Fibroblast of skin of right biceps (primary cell): ENCODE results near the gene SHF.

Experiments
- DNase-seq: peaks from one replicate; pipeline ENCODE4 v3.0.0-alpha.2; 2013

The SHF gene

DNA sequence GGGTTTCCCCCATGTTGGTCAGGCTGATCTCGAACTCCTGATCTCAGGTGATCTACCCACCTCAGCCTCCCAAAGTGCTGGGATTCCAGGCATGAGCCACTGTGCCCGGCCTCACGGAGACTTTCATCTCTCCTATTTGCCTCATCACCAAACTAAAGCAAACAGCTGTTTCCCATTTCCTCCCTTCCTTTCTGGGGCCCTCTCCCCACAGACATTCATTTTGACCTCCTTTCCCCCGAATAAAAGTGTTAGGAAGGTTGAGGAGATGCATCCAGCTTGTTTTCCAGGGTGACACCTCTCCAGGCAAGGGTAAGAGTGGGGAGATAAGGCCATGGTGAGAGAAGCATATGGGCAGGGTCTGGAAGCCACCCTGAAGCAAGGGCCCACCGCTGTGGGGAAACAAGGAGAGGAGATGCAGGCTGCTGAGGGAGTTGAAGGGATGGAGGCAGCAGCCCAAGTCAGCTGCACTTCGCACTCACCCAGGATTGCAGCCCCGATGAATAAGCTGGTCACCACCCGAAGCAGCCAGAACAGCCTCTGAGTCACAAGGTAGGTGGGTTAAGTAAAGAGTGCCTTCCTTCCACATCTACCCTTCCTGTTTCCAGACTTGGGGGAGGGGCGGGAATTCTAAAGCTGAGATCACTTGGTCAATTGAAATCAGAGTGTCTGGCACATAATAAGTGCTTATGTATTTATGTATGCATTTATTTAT, 65.9 kb downstream of the SHF start:
- peak; percentile 91 for DNase-seq

DNA sequence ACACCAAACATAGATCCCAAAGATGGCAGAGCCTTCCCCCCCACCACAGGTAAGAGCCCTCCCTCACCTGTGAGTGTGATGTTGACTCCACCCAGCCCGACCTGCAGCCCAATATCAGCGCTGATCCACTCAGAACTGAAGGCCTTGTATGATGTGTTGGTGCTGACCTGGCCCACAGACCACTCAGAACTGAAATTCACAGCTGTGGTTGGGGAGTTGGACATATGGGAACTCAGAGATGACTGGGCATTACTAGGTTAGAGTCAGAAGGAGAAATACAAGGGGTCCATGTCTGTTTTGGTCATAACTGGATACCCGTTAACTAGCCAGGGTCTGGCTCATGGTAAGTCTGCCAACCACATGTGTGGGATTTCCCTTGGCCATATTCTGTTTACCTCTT, 66.7 kb downstream of the SHF start:
- no peak for DNase-seq

DNA sequence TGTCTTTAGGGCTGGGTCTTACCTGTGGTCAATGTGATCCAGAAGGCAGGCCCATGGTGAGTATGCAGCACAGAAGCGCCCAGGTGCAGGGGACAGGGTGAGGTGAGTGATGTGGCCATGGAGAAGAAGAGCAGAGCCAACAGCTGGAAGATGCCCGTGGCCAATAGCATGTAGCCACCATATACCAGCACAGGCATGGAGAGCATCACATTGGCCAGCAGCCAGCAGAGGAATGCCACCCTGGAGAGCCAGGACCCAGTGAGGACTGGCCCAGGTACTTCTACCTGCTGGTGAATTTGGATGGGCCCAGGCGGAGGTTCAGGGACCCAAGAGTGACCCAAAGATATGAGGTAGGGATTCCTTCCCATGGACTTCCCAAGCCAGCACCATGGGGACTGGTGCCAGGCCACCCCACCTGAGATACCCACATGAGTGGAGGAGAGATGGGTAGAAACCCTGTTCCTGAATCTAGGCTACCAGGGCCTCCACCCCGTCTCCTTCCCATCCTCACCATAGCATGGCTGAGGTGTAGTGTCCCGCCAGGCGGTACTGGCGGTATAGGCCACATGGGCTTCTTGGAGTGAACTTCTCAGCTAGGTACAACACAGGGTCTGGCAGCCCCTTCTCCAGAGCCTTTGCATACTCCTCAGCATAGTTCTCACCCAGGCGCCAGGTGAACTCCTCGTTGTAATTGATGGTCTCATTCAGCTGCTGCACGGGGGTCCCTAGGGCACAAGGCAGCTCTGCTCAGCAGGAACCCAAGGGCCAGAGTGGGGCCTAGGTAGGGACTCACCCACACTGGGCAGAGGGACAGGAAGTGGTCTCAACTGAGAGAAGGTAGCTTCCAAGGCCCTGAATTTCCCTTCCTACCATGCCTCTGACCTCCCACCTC, 67.4 kb downstream of the SHF start:
- no peak for DNase-seq

DNA sequence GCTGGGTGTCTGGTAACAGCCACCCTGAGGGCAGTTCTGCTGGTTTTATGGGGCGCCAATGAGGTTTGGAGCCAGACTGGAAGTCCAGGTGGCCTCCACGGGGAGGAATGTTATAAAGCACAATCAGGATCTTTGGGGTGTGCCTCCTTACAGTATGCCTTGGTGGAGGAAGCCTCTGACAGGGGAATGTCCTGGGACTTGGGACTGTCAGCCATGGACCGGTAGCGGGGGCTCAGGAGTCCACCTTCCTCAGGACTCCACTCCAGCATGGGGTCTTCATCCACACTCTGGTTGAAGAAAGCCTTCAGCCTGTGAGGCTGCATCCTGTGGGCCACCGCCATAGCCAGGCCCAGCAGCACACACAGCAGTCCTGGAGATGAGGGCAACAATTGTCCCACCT, 68.8 kb downstream of the SHF start:
- DNase-seq, result no peak

DNA sequence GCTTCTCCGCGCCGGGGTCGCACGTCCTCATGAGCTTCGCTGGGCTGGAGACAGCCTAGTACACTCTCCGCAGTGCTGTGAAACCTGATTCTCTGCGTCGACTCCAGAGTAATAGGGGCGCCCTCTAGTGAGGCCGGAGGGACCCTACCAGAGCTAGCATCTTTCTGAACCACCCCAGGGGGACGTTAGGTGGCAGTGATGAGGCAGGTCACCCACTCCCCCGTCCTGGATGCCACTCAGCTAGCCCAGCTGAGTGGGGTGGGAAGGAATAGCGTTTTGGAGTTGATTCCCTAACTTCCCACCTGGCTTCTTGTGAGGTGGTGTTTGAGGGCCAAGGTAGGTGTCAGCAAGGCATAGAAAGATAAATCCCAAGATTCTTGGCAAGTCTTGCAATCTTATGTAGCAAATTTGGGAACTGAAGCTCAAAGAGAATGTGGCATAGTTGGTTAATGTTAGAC, 69.6 kb downstream of the SHF start:
- peak; percentile 88 for DNase-seq

DNA sequence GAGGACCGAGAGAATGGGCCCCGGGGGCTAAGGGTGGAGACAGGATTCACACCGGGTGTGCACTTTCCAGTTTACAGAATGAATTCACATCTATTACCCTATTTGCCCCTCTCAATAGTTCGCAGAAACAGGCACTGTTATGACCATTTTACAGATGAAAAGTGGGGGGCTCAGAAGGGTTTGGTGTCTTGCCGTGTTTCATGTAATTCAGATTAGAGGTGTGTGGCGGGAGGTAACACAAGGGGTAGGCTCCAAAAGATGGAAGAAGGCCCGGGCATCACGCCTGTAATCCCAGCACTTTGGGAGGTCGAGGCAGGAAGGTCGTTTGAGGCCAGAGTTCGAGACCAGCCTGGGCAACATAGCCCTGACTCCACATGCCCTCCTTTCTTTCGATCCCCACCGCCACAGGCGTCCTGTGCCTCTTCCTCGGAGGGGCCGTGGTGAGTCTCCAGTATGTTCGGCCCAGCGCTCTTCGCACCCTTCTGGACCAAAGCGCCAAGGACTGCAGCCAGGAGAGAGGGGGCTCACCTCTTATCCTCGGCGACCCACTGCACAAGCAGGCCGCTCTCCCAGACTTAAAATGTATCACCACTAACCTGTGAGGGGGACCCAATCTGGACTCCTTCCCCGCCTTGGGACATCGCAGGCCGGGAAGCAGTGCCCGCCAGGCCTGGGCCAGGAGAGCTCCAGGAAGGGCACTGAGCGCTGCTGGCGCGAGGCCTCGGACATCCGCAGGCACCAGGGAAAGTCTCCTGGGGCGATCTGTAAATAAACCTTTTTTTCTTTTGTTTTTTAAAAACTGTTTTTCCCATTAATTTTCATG, 70.2 kb downstream of the SHF start:
- no peak for DNase-seq
